GM10266 (cell line): ENCODE data around the gene SEC31A.
A peak's percentile ranks its signal among the peaks of the same experiment; 100 is the strongest.
"Not testable (repeated sequence)": the region's sequence is repeated elsewhere in the genome, so short reads cannot be mapped to it uniquely, and the experiment has no call there.

Source experiments
- DNase-seq: peaks from one replicate; pipeline ENCODE4 v3.0.0; 2012; ENCODE audit errors: extremely low spot score
- CTCF ChIP-seq: IDR thresholded peaks from 2 replicates; pipeline ENCODE4 v1.5.1; 2012; ENCODE audit warnings: mild to moderate bottlenecking, low read depth; ENCODE audit not compliant: control insufficient read depth, insufficient read depth; ENCODE audit errors: missing control alignments

SEC31A gene

GRCh38 chr4:82919386-82919785, 28.4 kb upstream of the SEC31A start:
- no peak for TF ChIP-seq CTCF
- DNase-seq, result no peak

GRCh38 chr4:82918091-82918490, 27.1 kb upstream of the SEC31A start:
- TF ChIP-seq CTCF, result no peak
- no peak for DNase-seq

GRCh38 chr4:82913968-82914367, 23.0 kb upstream of the SEC31A start:
- not testable (repeated sequence) for DNase-seq

- no peak for DNase-seq
- no peak for TF ChIP-seq CTCF
Observed at GRCh38 chr4:82913305-82913704, 22.4 kb upstream of the SEC31A start.

GRCh38 chr4:82909326-82909725, 18.4 kb upstream of the SEC31A start:
- no peak for TF ChIP-seq CTCF
- no peak for DNase-seq

- TF ChIP-seq CTCF, result no peak
- DNase-seq, result peak; percentile 29
Observed at GRCh38 chr4:82906469-82906868, 15.5 kb upstream of the SEC31A start.

- DNase-seq, result peak; percentile 75
- no peak for TF ChIP-seq CTCF
Observed at GRCh38 chr4:82905205-82905604, 14.3 kb upstream of the SEC31A start.

GRCh38 chr4:82903737-82904136, 12.8 kb upstream of the SEC31A start:
- TF ChIP-seq CTCF, result no peak
- peak; percentile 16 for DNase-seq
